Transverse colon (tissue), 3 donors: ENCODE data around the gene MROH7.

Experiments used
- EP300 ChIP-seq: sonication (generic); formaldehyde crosslinking; IDR thresholded peaks from one replicate; pipeline ENCODE4 v1.6.1; 2017; ENCODE audit warnings: antibody characterized with exemption, low read depth
- TF ChIP-seq, protein P1 (sequence below), 5 experiments: fragments of 200-600 bp in 3 of 5; fragments of 450-650 bp in 2 of 5; sonication (generic) in 3 of 5; IDR thresholded peaks; 1 replicate in 2 of 5; 2 replicates in 3 of 5; pipeline ENCODE4 v1.5.1; 2016 to 2017; ENCODE audit warnings: antibody characterized with exemption in 5 of 5, inconsistent platforms in 3 of 5, mild to moderate bottlenecking in 2 of 5, moderate library complexity in 1 of 5

DNA sequence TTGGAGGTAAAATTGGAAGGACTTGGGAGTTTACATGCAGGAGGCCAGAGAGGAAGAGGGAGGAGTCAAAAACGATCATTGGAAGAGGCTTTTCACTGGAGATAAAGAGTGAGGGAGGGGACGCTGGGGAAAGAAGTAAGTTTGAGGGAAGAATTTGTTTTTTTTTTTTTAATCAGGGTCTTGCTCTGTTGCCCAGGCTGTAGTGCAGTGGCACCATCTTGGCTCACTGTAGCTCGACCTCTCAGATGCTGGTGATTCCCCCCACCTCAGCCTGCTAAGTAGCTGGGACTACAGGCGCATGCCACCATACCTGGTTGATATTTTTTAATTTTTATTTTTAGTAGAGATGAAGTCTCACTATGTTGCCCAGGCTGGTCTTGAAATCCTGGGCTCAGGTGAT is 1.2 kb upstream of the MROH7 start:
- TF ChIP-seq, protein P1, sequence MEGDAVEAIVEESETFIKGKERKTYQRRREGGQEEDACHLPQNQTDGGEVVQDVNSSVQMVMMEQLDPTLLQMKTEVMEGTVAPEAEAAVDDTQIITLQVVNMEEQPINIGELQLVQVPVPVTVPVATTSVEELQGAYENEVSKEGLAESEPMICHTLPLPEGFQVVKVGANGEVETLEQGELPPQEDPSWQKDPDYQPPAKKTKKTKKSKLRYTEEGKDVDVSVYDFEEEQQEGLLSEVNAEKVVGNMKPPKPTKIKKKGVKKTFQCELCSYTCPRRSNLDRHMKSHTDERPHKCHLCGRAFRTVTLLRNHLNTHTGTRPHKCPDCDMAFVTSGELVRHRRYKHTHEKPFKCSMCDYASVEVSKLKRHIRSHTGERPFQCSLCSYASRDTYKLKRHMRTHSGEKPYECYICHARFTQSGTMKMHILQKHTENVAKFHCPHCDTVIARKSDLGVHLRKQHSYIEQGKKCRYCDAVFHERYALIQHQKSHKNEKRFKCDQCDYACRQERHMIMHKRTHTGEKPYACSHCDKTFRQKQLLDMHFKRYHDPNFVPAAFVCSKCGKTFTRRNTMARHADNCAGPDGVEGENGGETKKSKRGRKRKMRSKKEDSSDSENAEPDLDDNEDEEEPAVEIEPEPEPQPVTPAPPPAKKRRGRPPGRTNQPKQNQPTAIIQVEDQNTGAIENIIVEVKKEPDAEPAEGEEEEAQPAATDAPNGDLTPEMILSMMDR (IDR thresholded peaks at IDR 0.05), result no peak
- TF ChIP-seq EP300, result no peak
